SIG-M5 treated with dmso at 0.1 percent for 504 hours (cell line): ENCODE measurements around the gene MYL5.
A peak's percentile ranks its signal among the peaks of the same experiment; 100 is the strongest.
"Not testable (repeated sequence)": the region's sequence is repeated elsewhere in the genome, so short reads cannot be mapped to it uniquely, and the experiment has no call there.

ENCODE experiments used
- DNase-seq: peaks from one replicate; lab custom pipeline; 2025; ENCODE audit not compliant: unreplicated experiment; lab: John Stamatoyannopoulos, UW

MYL5 gene

GRCh38 chr4:674172-675035 lies at the start of gene MYL5, which contains the start of gene ATP5ME:
Gene MYL5 (plus strand): TSS chr4:674542. CDS start chr4:678027, 3,485 bp downstream.
Gene ATP5ME (minus strand): TSS chr4:674276. CDS start chr4:674247, 29 bp downstream.
- peak; percentile 84 for DNase-seq

- DNase-seq = no peak
Observed at GRCh38 chr4:624705-625590, 49.4 kb upstream of the MYL5 start, which contains the start of gene PDE6B. Gene PDE6B (plus strand): TSS chr4:625573. CDS start chr4:625627, 54 bp downstream.

- DNase-seq = no peak
Observed at GRCh38 chr4:625631-626161, 48.6 kb upstream of the MYL5 start.

GRCh38 chr4:626201-627091 lies 47.9 kb upstream of the MYL5 start:
- no peak for DNase-seq

GRCh38 chr4:627347-628125 lies 46.8 kb upstream of the MYL5 start:
- no peak for DNase-seq

- no peak for DNase-seq
Observed at GRCh38 chr4:628311-628741, 46.0 kb upstream of the MYL5 start.

GRCh38 chr4:628821-629635 lies 45.3 kb upstream of the MYL5 start:
- DNase-seq = no peak

- no peak for DNase-seq
Observed at GRCh38 chr4:629636-629914, 44.8 kb upstream of the MYL5 start.

GRCh38 chr4:629915-630641 lies 44.3 kb upstream of the MYL5 start:
- DNase-seq = no peak

- DNase-seq = no peak
Observed at GRCh38 chr4:630656-631055, 43.7 kb upstream of the MYL5 start.

- no peak for DNase-seq
Observed at GRCh38 chr4:632196-632790, 42.0 kb upstream of the MYL5 start.

GRCh38 chr4:632926-633325 lies 41.4 kb upstream of the MYL5 start:
- DNase-seq = no peak

GRCh38 chr4:633406-633805 lies 40.9 kb upstream of the MYL5 start:
- no peak for DNase-seq

GRCh38 chr4:633976-634598 lies 40.3 kb upstream of the MYL5 start:
- DNase-seq = no peak

GRCh38 chr4:634599-634985 lies 39.8 kb upstream of the MYL5 start:
- no peak for DNase-seq

GRCh38 chr4:635066-635835 lies 39.1 kb upstream of the MYL5 start:
- DNase-seq = not testable (repeated sequence)
